Endometrial microvascular endothelial cells (primary cell): ENCODE measurements around the gene CRYBG2. TPM values are rescaled to one million over a fixed set of nuclear protein-coding genes. Genes with fewer than 3 reads are reported as not detected.
"Not testable (repeated sequence)": the region's sequence is repeated elsewhere in the genome, so short reads cannot be mapped to it uniquely, and the experiment has no call there.

Experiments used
- in situ Hi-C: cut with HindIII; loops from 2 replicates; pipeline ENCODE4 v1.10.0; 2017; ENCODE audit warnings: low sequenced_read_pairs, low pct_unique_long_range_greater_than_20kb; ENCODE audit errors: inconsistent ontology term
- total RNA-seq: library from RNA; depleted of rRNA; stranded (reverse); fragments of >200 nt; gene quantifications from one replicate; pipeline ENCODE4 v1.2.3, GENCODE V29; 2015; ENCODE audit errors: inconsistent ontology term

Gene CRYBG2
- total RNA-seq, 1 donor from 2014 or later = not detected

DNA sequence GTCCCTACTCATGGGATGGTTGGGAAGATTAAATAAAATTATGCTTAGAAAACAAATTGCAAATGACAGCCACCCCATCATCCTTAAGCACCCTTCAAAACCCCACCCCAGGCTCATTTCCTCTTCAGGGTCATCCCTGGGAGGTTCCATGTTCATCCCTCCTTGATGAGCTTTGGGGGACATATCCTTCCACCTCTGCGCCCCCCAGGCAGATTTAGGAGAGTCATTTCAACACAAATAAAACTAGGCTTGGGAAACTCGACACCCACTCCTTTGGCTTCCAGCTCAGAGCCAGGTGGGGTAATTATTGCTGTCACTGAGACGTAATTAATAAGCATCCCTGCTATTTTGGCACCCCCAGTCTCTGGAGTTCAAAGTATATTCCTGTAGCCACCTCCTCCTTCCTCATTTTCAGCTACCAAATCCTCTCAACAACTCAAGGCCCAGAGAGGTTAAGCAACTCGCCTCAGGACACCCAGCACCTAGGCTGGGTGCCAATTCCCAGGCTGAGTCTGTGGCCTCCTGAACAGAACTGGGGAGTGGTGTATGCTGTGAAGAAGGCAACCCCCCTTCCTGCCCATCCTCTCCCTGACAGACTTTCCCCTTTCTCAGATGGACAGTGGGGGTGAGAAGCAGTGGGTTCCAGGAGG is 595 bp downstream of the CRYBG2 start:
- in situ Hi-C loops = no loop called here

DNA sequence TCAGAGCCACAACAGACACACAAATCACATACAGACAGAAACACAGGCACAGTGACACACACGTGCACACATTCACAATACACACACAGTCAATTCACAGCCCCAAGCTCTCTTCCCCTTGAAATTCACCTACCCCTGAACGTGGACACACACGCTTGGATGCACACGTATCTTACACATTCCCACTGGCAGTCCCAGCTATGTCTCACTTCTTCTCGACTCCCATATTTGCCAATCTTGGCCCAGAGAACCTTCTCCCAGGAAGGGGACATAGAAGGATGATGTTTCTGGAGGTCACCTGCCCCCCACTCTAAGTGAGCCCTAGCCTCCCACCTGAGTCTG is 1.6 kb downstream of the CRYBG2 start:
- in situ Hi-C loops = no loop called here

- in situ Hi-C loops = no loop called here
Measured at GRCh38 chr1:26351590-26352337, 2.2 kb downstream of the CRYBG2 start.

- in situ Hi-C loops = no loop called here
Measured at GRCh38 chr1:26350701-26351589, 3.0 kb downstream of the CRYBG2 start.

DNA sequence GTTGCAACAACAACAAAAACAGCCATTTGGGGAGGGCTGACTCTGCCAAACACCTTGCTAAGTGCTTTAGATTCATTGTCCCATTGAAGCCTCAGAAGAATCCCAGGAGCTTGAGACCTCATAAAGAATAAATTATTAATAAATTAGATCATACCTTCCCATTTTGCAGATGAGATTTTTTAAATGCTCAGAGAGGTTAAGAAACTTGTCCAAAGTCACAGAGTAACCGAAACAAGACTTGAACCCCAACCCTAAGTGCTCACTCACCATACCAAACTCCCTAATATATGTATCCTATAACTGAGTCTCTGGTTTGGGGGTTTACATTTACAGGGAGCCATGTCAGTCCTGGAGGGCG is 3.6 kb downstream of the CRYBG2 start:
- in situ Hi-C loops = no loop called here

GRCh38 chr1:26349877-26350244 is 4.1 kb downstream of the CRYBG2 start:
- in situ Hi-C loops = no loop called here

DNA sequence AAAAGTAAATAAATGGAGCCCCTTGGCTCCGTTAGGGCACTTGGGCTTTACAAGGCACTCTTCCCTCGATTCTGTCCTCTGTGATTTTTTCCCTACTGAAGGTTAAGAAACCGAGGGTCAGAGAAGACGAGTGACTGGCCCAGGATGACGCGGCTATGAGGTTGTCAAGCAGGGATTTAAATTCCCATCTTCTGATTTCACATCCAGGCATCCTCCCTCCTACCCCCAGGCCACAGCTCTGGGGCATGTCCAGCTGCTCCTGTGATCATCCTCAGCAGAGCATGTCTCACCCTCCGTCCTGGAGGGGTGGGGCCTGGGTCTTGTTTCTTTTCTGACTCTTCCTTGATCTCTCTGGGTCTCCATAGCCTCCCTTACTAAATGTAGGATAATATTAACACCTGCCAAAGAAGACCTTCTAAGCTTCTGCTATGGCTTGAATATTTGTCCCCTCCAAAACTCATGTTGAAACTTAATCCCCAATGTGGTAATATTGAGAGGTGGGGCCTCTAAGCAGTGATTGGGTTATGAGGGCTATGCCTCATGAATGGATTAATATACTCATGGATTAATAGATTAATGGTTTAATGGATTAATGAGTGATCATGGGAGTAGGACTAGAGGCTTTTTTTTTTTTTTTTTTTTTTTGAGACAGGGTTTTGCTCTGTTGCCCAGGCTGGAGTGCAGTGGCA is 4.6 kb downstream of the CRYBG2 start:
- in situ Hi-C loops = no loop called here

DNA sequence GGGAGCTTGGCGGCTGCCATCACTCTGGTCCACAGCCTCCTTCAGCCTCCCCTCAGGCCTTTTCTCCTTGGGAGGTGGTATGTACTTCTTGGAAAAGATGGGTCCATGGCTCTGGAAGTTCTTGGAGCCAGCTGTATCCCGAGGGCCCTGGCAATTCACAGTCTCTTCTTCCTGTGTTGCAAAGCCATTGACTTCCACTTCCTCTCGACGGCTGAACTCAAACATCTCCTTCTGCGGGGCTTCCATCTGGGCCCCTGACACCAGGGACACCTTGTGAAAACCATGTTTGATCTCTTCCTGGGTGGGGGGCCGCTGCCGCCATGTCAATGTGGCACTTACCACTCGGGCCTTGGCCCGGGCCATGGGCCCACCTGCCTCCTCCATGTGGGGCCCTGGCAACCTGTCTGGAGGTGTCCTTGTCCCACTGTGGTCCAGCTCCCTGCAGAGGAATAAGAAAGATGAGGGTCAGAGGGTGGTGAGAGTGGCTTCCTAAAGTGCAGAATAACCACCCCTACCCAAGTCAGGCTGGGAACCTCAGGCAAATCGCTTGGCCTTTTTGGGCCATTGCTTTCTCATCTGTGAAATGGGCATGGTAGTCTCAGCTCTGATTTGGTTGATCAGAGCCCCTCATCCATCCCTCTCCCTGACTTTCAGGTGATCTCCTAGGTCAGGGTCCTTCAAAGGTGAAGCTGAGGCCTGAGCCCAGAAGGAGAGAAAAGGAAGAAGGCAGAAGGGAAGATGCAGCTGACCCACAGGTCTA is 7.5 kb downstream of the CRYBG2 start:
- in situ Hi-C loops = no loop called here

- in situ Hi-C loops = no loop called here
Measured at GRCh38 chr1:26345718-26346117, 8.2 kb downstream of the CRYBG2 start.

GRCh38 chr1:26344147-26344920 is 9.6 kb downstream of the CRYBG2 start:
- in situ Hi-C loops = no loop called here

- in situ Hi-C loops = no loop called here
Measured at GRCh38 chr1:26340047-26340481, 13.9 kb downstream of the CRYBG2 start.

GRCh38 chr1:26338670-26339069 is 15.3 kb downstream of the CRYBG2 start:
- in situ Hi-C loops = no loop called here

GRCh38 chr1:26337625-26338024 is 16.3 kb downstream of the CRYBG2 start:
- in situ Hi-C loops = no loop called here

GRCh38 chr1:26337206-26337535 is 16.8 kb downstream of the CRYBG2 start:
- in situ Hi-C loops = no loop called here

GRCh38 chr1:26336477-26337205 is 17.3 kb downstream of the CRYBG2 start:
- in situ Hi-C loops = no loop called here

DNA sequence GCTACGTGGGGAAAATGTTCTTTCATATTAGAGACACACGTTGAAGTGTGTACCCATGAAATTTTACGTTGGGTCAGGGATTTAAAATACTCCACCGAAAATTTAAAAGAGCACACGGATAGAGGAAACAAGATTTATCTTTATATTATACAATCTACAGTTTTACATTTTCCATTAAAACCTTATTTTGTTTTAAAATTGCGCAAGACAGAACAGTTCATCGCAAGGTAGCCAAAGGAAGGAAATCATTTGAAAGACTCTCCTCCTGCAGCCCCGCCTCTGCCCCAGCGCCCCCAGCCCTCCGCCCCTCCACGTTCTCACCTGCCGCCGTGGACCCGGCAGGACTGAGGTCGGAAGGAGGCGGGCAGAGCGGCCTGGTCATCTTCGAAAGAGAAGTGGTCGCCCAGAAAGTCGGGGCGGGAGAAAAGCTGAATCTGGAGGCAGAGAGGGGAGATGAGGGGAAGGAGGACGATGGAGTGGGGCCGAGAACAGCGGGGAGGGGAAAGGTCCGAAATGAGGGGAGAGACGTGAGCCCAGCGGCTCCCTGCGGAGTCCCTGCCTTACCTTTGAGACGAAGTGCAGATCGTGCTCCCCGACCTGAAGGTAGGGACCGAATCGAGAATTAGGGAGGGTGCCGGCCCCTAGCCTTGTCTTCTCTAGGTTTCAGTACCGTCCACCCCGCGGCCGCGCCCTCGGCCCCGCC is 18.0 kb downstream of the CRYBG2 start:
- in situ Hi-C loops = no loop called here

DNA sequence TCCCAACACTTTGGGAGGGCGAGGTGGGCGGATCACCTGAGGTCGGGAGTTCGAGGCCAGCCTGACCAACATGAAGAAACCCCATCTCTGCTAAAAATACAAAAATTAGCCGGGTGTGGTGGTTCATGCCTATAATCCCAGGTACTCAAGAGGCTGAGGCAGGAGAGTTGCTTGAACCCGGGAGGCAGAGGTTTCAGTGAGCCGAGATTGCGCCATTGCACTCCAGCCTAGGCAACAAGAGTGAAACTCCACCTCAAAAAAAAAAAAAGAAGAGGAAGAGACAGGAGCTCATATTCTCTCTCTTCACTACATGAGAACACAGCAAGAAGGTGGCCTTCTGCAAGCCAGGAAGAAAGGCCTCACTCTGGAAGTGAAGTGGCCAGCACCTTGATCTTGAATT is 20.6 kb downstream of the CRYBG2 start:
- in situ Hi-C loops = not testable (repeated sequence)
